AG04449 (cell line): Measurements from ENCODE around the gene CBX5.

Experiments used
- CTCF ChIA-PET: fragments of 350-600 bp; formaldehyde crosslinking; extraction: SDS; loops from one replicate; lab custom pipeline; 2021; ENCODE audit warnings: antibody characterized with exemption; lab: Yijun Ruan, JAX
- POLR2A ChIA-PET: fragments of 400-600, 350-600 bp; formaldehyde crosslinking; extraction: SDS; loops from one replicate; lab custom pipeline; 2020; ENCODE audit warnings: antibody characterized with exemption, inconsistent platforms; lab: Yijun Ruan, JAX
- DNase-seq: peaks from one replicate; pipeline ENCODE4 v3.0.0-alpha.2; 2010; ENCODE audit warnings: low read depth, low spot score
- H3K4me3 ChIP-seq: 2 replicates; pipeline ENCODE4 v1.5.1; 2011; ENCODE audit warnings: low read depth, mild to moderate bottlenecking, control low read depth, low read length
- CTCF ChIP-seq: IDR thresholded peaks from one replicate; pipeline ENCODE4 v1.5.1; 2011; ENCODE audit warnings: mild to moderate bottlenecking, moderate library complexity, low read length, control low read depth, inconsistent platforms; ENCODE audit not compliant: insufficient read depth; ENCODE audit errors: missing control alignments

The CBX5 gene

GRCh38 chr12:54272214-54272613 is 7.7 kb downstream of the CBX5 start:
- no peak overlapping the region for H3K4me3 ChIP-seq
- CTCF ChIA-PET, result interaction anchor here (0.9 to 1.6 kb wide), 6 partner anchors 9 to 107 kb away, joined by 3 to 12 read pairs (median 4); no protein-coding TSS in a partner anchor
- TF ChIP-seq CTCF, result no peak
- POLR2A ChIA-PET, result no interaction called here
- no peak for DNase-seq

- TF ChIP-seq CTCF, result no peak
- DNase-seq, result no peak
- H3K4me3 ChIP-seq, result no peak overlapping the region
- POLR2A ChIA-PET, result no interaction called here
- CTCF ChIA-PET, result interaction anchor here (1.2 kb wide), 1 partner anchor 19 kb away, joined by 4 read pairs; no protein-coding TSS in a partner anchor
Measured at GRCh38 chr12:54270345-54270744, 9.6 kb downstream of the CBX5 start.

GRCh38 chr12:54266852-54267251 is 13.1 kb downstream of the CBX5 start:
- no peak for TF ChIP-seq CTCF
- POLR2A ChIA-PET, result no interaction called here
- CTCF ChIA-PET, result interaction anchor here (0.8 to 1.9 kb wide), 3 partner anchors 15 to 52 kb away, joined by 3 to 10 read pairs (median 4); no protein-coding TSS in a partner anchor
- H3K4me3 ChIP-seq, result no peak overlapping the region
- DNase-seq, result no peak

- POLR2A ChIA-PET, result interaction anchor here (1.8 kb wide), 1 partner anchor 15 kb away, joined by 8 read pairs; the partner anchor contains the start of genes CBX5 and HNRNPA1
- CTCF ChIA-PET, result interaction anchor here (0.8 to 2.8 kb wide), 10 partner anchors 14 to 115 kb away, joined by 3 to 25 read pairs (median 4); partner anchors contain the start of gene COPZ1
Measured at GRCh38 chr12:54265364-54265812, 14.5 kb downstream of the CBX5 start.

GRCh38 chr12:54262403-54262925 is 17.5 kb downstream of the CBX5 start:
- no peak for TF ChIP-seq CTCF
- no peak for DNase-seq
- POLR2A ChIA-PET, result interaction anchor here (1.1 to 2.4 kb wide), 2 partner anchors 18 to 19 kb away, joined by 3 to 12 read pairs; partner anchors contain the start of genes CBX5 and HNRNPA1
- H3K4me3 ChIP-seq, result no peak overlapping the region
- CTCF ChIA-PET, result interaction anchor here (0.7 to 2.4 kb wide), 11 partner anchors 10 to 106 kb away, joined by 3 to 15 read pairs (median 4); partner anchors contain the start of gene COPZ1

More at GRCh38 chr12:54265364-54265812, 14.5 kb downstream of the CBX5 start:
- H3K4me3 ChIP-seq, result no peak overlapping the region
- TF ChIP-seq CTCF, result no peak
- no peak for DNase-seq

GRCh38 chr12:54261815-54262402 is 18.0 kb downstream of the CBX5 start:
- TF ChIP-seq CTCF, result no peak
- no peak overlapping the region for H3K4me3 ChIP-seq
- POLR2A ChIA-PET, result interaction anchor here (1.1 to 2.4 kb wide), 2 partner anchors 18 to 19 kb away, joined by 3 to 12 read pairs; partner anchors contain the start of genes CBX5 and HNRNPA1
- no peak for DNase-seq
- CTCF ChIA-PET, result interaction anchor here (0.7 to 4.9 kb wide), 10 partner anchors 10 to 118 kb away, joined by 3 to 21 read pairs (median 6); partner anchors contain the start of gene COPZ1
